Measurements from ENCODE around the gene PRKCH.

Gene PRKCH

GRCh38 chr14:61505815-61506809 is 184.7 kb downstream of the PRKCH start:
- no peaks in the 10 kb centered on the region for H3K36me3 ChIP-seq (replicated peaks; ENCODE audit: low read depth, low read length)
- H2AFZ ChIP-seq (ENCODE audit: low read depth, low read length), result no peak overlapping the region
- TF ChIP-seq CTCF (IDR thresholded peaks at IDR 0.05; ENCODE audit: low read depth, low read length) (no peak), EZH2phosphoT487 (IDR thresholded peaks at IDR 0.05; ENCODE audit: low read depth) (no peak)

GRCh38 chr14:61508526-61508925 is 187.1 kb downstream of the PRKCH start:
- H3K9me3 ChIP-seq (ENCODE audit: insufficient read depth, low read length), result peaks cover 4% of the 10 kb centered on the region; the same call in 1 of the 2 replicates
- no peaks in the 10 kb centered on the region for H4K20me1 ChIP-seq (ENCODE audit: insufficient read depth, low read length)
- H3K27me3 ChIP-seq (ENCODE audit: low read depth, low read length), result no peaks in the 10 kb centered on the region
- no peaks in the 10 kb centered on the region for H3K79me2 ChIP-seq (ENCODE audit: low read length)
- H3K27ac ChIP-seq (ENCODE audit: low read length), result no peak overlapping the region
- TF ChIP-seq CTCF (IDR thresholded peaks at IDR 0.05; ENCODE audit: low read depth, low read length) (no peak), EZH2phosphoT487 (IDR thresholded peaks at IDR 0.05; ENCODE audit: low read depth) (no peak)
- no peak overlapping the region for H3K4me2 ChIP-seq (ENCODE audit: low read length)
- no peaks in the 10 kb centered on the region for H3K36me3 ChIP-seq (replicated peaks; ENCODE audit: low read depth, low read length)
- no peak overlapping the region for H2AFZ ChIP-seq (ENCODE audit: low read depth, low read length)
- H3K4me3 ChIP-seq (ENCODE audit: low read length), result no peak overlapping the region
- H3K4me1 ChIP-seq (ENCODE audit: low read length), result peaks cover 10% of the 10 kb centered on the region
- H3K9ac ChIP-seq (ENCODE audit: low read length), result no peak overlapping the region

More at GRCh38 chr14:61505815-61506809, 184.7 kb downstream of the PRKCH start:
- H3K4me1 ChIP-seq (ENCODE audit: low read length), result peaks cover 34% of the 10 kb centered on the region
- no peaks in the 10 kb centered on the region for H4K20me1 ChIP-seq (ENCODE audit: insufficient read depth, low read length)
- H3K4me2 ChIP-seq (ENCODE audit: low read length), result no peak overlapping the region
- 0 out of 2 replicates have a peak, but pooled peaks cover under 1% of the 10 kb centered on the region for H3K27me3 ChIP-seq (ENCODE audit: low read depth, low read length)
- no peak overlapping the region for H3K27ac ChIP-seq (ENCODE audit: low read length)
- H3K4me3 ChIP-seq (ENCODE audit: low read length), result no peak overlapping the region
- peaks cover 7% of the 10 kb centered on the region; the same call in 1 of the 2 replicates for H3K9me3 ChIP-seq (ENCODE audit: insufficient read depth, low read length)
- no peaks in the 10 kb centered on the region for H3K79me2 ChIP-seq (ENCODE audit: low read length)
- no peak overlapping the region for H3K9ac ChIP-seq (ENCODE audit: low read length)

- Histone ChIP-seq H3K4me2 (ENCODE audit: low read length) (no peak overlapping the region), H3K9me3 (ENCODE audit: insufficient read depth, low read length) (no peaks in the 10 kb centered on the region), H3K4me1 (ENCODE audit: low read length) (no peaks in the 10 kb centered on the region), H3K27me3 (ENCODE audit: low read depth, low read length) (0 out of 2 replicates have a peak, but pooled peaks cover 2% of the 10 kb centered on the region), H4K20me1 (ENCODE audit: insufficient read depth, low read length) (no peaks in the 10 kb centered on the region), H3K27ac (ENCODE audit: low read length) (no peak overlapping the region), H3K9ac (ENCODE audit: low read length) (no peak overlapping the region), H3K79me2 (ENCODE audit: low read length) (no peaks in the 10 kb centered on the region), H2AFZ (ENCODE audit: low read depth, low read length) (no peak overlapping the region), H3K36me3 (replicated peaks; ENCODE audit: low read depth, low read length) (no peaks in the 10 kb centered on the region), H3K4me3 (ENCODE audit: low read length) (no peak overlapping the region)
- TF ChIP-seq EZH2phosphoT487 (IDR thresholded peaks at IDR 0.05; ENCODE audit: low read depth) (no peak), CTCF (IDR thresholded peaks at IDR 0.05; ENCODE audit: low read depth, low read length) (no peak)
These were observed 189.6 kb downstream of the PRKCH start for GRCh38 chr14:61510736-61511557.

GRCh38 chr14:61511558-61511948 is 190.2 kb downstream of the PRKCH start:
- H3K4me3 ChIP-seq (ENCODE audit: low read length), result no peak overlapping the region
- 0 out of 2 replicates have a peak, but pooled peaks cover 2% of the 10 kb centered on the region for H3K27me3 ChIP-seq (ENCODE audit: low read depth, low read length)
- no peaks in the 10 kb centered on the region for H3K36me3 ChIP-seq (replicated peaks; ENCODE audit: low read depth, low read length)
- H3K9me3 ChIP-seq (ENCODE audit: insufficient read depth, low read length), result no peaks in the 10 kb centered on the region
- H3K27ac ChIP-seq (ENCODE audit: low read length), result no peak overlapping the region
- H3K4me1 ChIP-seq (ENCODE audit: low read length), result no peaks in the 10 kb centered on the region
- no peaks in the 10 kb centered on the region for H4K20me1 ChIP-seq (ENCODE audit: insufficient read depth, low read length)
- no peak overlapping the region for H2AFZ ChIP-seq (ENCODE audit: low read depth, low read length)
- H3K79me2 ChIP-seq (ENCODE audit: low read length), result no peaks in the 10 kb centered on the region
- no peak overlapping the region for H3K9ac ChIP-seq (ENCODE audit: low read length)
- TF ChIP-seq CTCF (IDR thresholded peaks at IDR 0.05; ENCODE audit: low read depth, low read length), result no peak
- no peak for TF ChIP-seq EZH2phosphoT487 (IDR thresholded peaks at IDR 0.05; ENCODE audit: low read depth)
- no peak overlapping the region for H3K4me2 ChIP-seq (ENCODE audit: low read length)
